HG03097 (cell line): ENCODE data around the gene RNF213.
"Not testable (repeated sequence)": the region's sequence is repeated elsewhere in the genome, so short reads cannot be mapped to it uniquely, and the experiment has no call there.

Source experiments
- ATAC-seq: cut with Tn5 transposase; IDR thresholded peaks from one replicate; pipeline ENCODE4 v1.9.1; 2021; ENCODE audit not compliant: unreplicated experiment, low FRiP score

RNF213 gene

DNA sequence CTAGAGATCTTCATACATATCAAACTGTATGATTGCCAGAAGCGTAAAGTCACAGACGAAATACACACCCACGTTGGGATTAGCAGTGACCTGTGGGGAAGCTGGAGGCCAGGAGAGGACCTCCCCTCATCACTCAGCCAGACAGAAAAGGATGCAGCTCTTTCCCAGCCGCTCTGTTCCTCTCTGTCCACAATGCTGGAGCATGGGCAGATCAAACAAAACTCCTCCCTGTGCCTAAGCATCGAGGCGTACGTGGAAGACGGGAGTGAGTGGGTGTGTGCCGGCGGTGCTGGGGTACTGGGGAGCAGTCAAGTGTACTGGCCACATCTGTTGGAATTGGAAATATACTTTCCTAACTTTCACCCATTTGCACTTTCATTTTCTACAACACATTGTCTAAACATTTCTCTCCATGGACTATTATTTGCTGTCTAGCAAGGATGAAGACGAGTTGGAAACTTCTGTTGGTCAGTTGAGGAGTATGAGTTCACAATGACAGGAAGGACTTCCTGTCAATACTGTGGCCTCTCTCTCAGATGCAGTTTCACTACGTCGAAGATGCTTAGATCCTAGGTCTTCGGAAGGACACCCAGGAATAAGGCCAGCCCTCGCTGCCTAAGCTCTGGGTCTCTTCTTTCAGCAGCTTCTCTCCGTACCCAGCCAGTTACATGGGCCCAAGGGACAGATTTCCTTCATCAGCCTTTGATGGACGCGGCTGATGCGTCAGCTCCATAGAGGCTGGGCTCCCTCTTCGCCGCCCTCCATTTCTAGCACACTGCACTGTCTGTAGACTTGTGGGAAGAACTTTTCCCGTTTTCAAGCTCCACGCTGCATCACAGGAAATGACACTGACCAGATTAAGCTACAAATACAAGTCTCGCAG is 123.7 kb downstream of the RNF213 start:
- no peak for ATAC-seq

DNA sequence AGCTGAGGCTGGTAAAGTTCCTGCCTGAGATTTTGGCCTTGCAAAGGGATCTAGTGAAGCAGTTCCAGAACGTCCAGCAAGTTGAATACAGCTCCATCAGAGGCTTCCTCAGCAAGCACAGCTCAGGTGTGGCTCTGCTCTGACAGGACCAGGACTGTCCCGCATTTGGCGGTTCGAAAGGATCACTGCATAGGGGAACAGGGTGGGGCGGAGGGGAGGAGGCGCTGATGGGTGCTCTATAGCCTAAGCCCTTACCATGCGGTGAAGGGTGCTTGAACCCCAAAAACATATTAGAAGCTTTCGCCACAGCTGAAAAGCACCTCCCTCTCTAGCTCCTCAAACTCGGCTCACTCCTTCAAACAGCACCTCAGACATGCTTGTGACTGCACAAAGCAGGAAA is 124.4 kb downstream of the RNF213 start:
- no peak for ATAC-seq

DNA sequence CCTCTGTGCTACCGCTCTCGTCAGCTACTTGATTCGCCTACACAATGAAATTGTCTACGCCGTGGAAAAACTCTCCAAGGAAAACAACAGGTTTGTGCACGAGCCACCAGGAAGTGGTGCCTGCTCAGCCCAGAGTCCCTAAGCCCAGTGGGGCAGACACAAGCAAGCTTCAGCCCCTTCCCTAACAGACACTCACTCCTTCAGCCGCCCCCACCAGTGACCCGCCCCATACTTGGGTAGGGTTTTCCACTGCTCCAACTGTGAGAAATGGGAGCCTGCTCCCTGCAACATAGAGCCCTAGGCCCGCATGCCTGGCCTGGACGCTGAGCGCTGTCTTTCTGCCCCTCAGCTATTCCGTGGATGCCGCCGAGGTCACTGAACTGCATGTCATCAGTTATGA is 125.7 kb downstream of the RNF213 start:
- ATAC-seq = no peak

DNA sequence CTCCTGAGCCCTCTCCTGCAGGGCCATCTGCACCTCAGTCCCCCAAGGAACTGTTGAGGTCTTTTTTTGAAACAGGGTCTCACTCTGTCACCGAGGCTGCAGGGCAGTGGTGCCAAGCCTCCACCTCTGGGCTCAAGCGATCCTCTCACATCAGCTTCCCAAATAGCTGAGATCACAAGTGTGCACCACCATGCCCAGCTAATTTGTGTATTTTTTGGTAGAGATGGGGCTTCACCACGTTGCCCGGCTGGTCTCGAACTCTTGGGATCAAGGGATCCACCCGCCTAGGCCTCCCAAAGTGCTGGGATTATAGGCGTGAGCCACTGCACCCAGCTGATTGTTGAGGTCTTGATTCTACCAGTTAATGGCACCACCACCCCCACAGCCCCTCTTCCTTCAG is 126.4 kb downstream of the RNF213 start:
- ATAC-seq = no peak

DNA sequence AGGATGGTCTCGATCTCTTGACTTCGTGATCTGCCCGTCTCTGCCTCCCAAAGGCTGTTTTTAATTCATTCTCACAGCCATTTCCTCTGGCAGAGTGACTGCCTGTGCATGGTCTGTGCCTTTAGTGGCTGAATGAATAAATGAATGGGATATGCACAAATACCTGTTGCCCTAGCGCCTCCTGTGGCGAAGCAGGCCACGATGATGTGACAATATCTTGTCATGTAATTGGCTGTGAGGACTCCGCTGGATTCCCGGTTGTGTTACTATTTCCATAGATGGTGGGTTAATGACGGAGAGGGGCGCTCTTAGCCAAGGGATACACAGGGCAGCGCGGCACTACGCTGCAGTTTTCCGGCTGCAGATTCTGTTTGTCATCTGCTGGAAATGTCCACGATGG is 127.5 kb downstream of the RNF213 start:
- ATAC-seq = no peak

DNA sequence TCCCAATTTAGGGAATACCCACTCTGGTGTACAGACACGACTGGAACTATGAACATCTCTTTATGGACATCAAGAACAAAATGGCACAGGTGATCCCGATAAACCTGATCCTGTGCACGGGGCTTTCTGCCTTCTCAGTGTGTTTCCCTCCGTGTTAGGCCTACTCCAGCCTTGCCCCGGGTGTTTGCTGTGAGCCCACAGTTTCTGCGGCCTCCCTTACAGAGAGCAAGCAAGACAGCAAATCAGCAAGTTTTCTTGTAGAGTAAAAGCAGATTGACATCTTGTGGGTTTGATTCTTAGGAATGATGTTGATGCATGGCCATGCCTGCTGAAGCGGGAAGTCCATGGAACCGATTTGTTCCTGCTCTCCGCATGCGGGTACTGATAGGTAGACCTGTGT is 127.9 kb downstream of the RNF213 start:
- ATAC-seq = no peak

DNA sequence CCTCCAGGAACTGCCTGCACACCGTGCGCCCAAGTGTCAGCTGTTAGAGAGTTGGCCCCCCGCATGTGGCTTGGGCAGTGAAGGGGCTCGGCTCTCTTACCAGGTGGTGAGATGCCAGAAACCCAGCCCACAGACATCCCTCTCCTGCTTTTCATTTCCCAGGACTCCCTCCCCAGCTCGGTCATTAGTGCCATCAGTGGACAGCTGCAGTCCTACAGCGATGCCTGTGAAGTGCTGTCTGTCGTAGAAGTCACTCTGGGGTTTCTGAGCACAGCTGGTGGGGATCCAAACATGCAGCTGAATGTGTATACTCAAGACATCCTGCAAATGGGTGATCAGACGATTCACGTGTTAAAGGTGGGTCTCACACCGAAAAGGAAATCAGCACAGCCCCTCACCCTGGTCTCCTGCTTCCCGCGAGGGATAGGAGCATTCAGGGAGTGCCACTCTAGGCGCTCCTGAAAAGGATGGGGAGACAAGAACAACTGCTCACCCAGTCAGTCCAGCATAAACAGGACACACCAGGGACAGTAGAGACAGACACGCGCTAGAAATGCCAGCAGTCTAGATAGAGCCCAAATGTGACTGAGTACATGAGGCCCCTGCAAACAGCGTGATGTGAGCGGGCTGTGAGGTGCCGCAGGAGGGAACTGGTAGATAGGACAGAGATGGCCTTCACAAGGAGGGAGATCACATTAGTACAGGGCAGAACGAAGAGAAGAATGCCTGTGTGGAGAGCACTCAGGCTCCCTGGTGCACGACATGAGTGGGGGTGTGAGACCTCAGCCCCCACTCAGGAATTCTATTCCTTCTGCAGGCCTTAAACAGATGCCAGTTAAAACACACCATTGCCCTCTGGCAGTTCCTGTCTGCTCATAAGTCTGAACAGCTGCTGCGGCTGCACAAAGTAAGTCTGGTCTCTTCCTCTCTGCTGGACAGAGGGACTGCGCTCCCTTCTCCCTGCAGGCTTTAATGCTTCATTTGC is 128.7 kb downstream of the RNF213 start:
- no peak for ATAC-seq

DNA sequence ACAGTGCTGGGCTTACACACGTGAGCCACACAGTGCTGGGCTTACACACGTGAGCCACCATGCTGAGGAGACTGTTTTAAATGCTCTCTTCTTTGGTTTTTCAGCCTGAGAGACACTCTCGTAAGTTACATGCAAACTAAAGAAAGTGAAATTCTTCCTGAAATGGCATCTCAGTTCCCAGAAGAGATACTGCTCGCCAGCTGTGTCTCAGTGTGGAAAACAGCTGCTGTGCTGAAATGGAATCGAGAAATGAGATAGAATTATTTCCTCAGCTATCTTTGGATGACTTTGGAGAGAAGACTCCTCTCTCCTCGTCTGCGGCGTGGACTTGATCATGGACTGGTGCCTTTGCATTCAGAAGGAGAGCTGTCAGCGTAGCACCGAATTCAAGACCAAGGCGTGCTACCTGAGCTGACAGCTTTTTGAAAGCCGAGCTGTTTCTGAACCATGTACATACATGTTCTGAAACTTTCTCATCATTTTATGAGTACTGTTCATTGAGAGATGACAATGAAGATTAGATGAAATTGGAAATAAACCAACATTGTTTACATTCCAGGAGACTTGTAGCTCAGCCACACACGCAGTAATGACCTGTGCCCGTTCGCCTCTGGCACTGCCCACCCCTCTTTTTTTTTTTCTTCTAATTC is 132.7 kb downstream of the RNF213 start:
- no peak for ATAC-seq

DNA sequence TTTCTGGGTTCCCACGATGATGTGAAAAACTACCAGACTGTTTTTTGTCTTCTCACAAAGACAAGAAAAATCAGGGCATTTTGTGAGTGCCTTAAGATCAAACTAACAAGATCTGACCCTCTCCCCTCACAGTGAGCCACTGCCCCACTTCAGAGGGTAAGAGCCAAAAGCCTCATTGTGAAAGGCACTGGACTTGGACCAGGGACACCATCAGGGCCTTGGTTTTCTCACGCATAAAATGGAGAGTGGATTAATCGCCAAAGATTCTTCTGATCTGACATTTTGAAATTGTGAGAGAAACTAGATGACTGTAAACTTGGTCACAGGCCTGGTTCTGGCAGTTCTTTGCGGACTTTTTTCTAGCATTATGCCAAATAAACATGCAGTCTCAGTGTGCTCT is 133.3 kb downstream of the RNF213 start:
- ATAC-seq = no peak

DNA sequence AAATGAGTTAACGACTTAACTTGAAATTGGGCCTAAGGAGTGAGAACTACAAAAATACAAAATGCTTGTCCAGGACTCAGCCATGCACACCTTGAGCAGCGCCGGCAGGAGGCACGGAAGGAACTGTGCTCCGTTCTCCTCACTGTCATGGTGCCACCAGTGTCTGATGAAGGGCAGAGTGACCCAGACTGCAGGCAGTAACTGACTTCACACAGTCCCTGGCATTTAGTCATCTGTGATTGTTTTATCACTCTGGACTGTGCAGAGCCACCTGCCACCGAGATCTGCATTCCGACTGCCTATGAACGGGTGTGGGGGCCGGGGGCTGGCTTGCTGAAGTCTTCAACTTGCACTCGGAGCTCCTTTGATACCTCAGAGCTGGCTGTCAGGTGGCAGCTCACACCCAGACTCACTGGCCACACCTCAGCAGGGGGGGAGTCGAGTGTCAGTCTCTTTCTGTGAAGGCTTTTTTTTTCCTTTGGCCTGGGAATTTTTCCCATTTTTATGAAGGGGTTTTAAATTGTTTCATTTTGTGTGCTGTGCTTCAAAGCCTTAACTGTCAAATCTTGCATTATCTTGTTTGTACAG is 134.1 kb downstream of the RNF213 start:
- ATAC-seq = no peak

DNA sequence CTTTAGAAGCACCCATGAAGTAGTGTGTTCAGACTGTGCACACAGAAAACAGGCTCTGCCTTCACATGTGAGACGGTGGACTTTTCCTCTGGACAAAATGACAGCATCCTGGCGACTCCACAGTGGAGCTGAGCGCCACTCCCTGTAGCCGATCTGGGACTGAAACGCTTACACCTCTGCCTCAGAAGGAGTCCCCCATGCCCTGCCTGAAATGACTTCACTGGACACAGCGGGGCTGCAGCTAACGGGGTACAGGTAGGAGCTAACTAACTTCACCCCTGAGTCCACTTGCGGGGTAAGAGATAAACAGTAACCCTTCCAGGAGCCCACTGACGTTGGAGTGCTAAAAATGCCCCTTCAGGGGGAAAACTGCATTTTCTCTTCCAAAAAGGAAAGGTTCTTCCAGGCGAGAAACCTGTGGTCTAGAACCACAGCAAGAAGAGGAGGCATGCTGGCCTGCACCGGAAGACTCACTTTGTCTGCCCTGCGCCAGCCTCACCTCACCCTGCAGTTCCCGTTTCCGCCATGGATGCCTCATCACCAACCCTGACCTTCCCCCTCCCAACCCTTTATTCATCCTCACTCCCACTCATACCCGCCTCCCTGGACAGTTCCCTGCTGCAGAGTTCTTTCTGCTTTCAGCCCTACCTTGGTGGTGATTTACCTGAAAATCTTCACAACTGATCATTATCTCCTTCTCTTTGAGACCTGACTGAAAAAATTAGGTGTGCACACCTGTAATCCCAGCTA is 134.9 kb downstream of the RNF213 start:
- ATAC-seq = no peak

DNA sequence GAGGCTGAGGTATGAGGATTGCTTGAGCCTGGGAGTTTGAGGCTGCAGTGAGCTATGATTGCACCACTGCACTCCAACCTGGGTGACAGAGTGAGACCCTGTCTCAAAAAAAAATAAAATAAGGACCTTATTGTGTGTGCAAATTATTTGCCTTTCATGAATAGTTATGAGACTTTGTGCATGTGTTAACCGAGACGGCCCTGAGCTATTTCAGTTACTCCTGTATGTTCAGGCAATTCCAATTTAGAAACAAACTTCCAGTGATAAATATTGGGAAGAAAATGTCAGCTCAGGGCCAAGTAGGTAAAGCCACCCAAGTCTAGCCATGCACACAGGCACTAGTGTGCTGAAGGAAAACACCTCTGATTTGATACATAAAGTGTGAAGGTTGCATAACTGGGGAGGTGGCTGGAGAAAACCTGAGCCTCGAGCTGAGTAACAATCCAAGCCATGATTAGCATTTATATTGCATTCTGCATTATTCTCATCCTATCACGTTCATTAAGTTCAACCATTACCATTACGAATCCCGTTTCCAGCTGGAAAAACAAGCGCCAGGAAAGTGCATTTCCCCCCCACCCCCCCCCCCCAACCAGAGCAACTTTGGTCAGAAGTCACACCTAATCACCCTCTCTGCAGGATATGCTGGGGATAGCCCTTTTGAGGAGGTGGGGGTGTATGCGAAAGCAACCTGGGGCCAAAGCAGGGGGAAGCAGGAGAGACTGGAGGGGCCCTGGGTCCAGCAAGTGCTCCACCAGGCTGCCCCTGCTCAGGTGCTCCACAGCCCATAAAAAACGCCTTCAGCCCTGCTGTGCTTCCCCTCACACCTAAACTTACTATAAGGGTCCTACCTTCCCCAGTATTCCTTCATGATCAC is 135.7 kb downstream of the RNF213 start:
- no peak for ATAC-seq

DNA sequence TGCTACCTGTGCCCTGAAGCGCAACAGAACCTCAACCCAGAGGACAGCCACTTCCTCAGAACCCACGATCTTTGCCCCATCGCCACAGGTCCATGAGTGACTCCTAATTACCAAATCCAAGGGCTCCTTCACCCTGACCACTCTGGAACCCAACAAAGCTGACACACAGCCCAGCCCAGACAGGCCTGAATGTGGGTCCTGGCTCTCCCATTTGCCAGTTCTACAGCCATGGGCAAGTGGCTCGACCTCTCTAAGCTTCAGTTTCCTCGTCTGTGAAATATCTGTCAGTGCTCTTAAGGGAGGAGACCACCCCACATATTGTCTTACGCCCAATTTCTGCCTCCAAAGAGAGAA is 136.4 kb downstream of the RNF213 start:
- no peak for ATAC-seq

DNA sequence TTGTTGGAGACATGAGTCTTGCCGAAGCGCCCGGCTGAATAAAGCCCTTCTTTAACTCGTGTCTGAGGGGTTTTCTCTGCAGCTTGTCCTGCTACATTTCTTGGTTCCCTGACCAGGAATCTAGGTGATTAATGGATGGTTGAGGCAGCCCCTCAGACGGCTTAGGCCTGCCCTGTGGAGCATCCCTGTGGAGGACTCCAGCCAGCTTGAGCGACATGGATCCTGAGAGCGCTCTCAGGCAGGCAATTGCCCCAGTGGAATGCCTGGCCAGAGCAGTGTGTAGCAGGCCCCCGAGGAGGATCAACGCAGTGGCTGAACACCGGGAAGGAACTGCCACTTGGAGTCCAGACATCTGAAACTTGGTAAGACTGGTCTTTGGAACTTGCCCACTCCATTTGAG is 137.0 kb downstream of the RNF213 start:
- ATAC-seq = no peak

DNA sequence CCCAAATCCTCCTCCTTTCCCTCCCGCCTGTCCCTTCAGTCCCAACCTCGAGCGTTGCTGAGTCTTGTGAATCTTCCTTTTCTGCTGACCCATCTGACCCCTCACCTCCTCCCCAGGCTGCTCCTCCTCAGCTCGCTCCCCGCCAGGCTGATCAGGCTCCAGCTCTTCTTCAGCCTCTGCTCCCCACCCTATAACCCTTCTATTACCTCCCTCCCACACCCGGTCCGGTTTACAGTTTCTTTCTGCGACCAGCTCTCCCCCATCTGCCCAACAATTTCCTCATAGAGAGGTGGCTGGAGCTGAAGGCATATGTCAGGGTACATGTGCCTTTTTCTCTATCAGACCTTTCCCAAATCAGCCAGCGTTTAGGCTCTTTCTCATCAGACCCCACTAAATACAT is 140.4 kb downstream of the RNF213 start:
- ATAC-seq = not testable (repeated sequence)

DNA sequence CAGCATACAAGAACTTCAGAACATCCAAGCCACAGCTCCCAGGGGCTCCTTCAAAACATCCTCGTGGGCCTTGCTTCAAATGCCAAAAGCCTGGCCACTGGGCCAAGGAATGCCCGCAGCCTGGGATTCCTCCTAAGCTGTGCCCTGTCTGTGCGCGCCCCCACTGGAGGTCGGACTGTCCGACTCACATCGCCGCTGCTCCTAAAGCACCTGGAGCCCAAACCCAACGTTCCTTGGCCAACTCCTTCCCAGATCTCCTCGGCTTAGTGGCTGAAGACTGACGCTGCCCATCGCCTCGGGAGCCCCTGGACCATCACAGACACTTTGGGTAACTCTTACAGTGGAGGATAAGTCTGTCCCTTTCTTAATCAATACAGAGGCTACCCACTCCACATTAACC is 141.4 kb downstream of the RNF213 start:
- ATAC-seq = not testable (repeated sequence)

DNA sequence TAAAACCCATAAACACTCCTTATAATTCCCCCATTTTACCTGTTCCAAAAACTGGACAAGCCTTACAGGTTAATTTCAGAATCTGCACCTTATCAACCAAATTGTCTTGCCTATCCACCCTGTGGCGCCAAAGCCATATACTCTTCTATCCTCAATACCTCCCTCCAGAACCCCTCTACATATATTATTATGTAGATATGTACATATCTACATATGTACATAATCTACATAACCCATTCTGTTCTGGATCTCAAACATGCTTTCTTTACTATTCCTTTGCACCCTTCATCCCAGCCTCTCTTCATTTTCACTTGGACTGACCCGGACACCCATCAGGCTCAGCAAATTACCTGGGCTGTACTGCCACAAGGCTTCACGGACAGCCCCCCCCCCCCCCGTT is 142.3 kb downstream of the RNF213 start:
- ATAC-seq = no peak

DNA sequence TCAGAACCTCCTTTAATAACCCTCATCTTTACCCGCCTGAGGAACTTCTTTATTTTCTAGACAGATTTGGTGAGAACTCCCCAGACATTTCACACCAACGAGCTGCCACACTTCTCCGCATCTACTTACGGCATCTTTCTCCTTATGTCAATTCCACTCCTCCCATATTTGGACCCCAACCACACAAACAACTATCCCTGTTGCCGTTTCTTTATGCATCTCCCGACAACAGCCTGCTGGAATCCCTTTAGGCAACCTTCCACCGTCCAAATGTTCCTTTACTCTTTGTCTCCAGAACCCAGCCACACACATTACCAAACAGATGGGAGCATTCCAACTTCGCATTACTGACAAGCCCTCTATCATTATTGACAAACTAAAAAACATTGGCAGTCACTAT is 145.5 kb downstream of the RNF213 start:
- ATAC-seq = no peak

DNA sequence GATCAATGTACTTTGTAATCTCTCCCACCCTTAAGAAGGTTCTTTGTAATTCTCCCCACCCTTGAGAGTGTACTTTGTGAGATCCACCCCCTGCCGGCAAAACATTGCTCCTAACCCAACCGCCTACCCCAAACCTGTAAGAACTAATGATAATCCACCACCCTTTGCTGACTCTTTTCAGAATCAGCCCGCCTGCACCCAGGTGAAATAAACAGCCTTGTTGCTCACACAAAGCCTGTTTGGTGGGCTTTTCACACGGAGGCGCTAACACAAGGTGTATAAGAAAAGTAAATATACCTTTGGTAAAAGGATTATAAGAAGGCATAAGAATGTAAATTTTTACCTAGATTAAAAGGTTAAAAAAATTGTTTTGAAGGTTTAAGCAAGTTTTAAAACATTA is 147.3 kb downstream of the RNF213 start:
- ATAC-seq = not testable (repeated sequence)
